ENCODE data around the gene STARD8.

Gene STARD8

GRCh38 chrX:68672581-68673318, 25.3 kb downstream of the STARD8 start:
- no peak for DNase-seq (ENCODE audit: low read depth)
- H3K4me3 ChIP-seq (ENCODE audit: low read depth, low read length), result no peak overlapping the region
- no peak for TF ChIP-seq CTCF (IDR thresholded peaks at IDR 0.05; ENCODE audit: low read depth, low read length, missing control alignments)

- no peak for TF ChIP-seq CTCF (IDR thresholded peaks at IDR 0.05; ENCODE audit: low read depth, low read length, missing control alignments)
- DNase-seq (ENCODE audit: low read depth), result no peak
- H3K4me3 ChIP-seq (ENCODE audit: low read depth, low read length), result no peak overlapping the region
These were observed 28.1 kb downstream of the STARD8 start for GRCh38 chrX:68675571-68675970.

- no peak for TF ChIP-seq CTCF (IDR thresholded peaks at IDR 0.05; ENCODE audit: low read depth, low read length, missing control alignments)
- no peak overlapping the region for H3K4me3 ChIP-seq (ENCODE audit: low read depth, low read length)
- no peak for DNase-seq (ENCODE audit: low read depth)
These were observed 28.9 kb downstream of the STARD8 start for GRCh38 chrX:68676335-68676734.

- TF ChIP-seq CTCF (IDR thresholded peaks at IDR 0.05; ENCODE audit: low read depth, low read length, missing control alignments), result no peak
- no peak overlapping the region for H3K4me3 ChIP-seq (ENCODE audit: low read depth, low read length)
- DNase-seq (ENCODE audit: low read depth), result no peak
These were observed 30.5 kb downstream of the STARD8 start for GRCh38 chrX:68677998-68678397.

- no peak overlapping the region for H3K4me3 ChIP-seq (ENCODE audit: low read depth, low read length)
- no peak for DNase-seq (ENCODE audit: low read depth)
- TF ChIP-seq CTCF (IDR thresholded peaks at IDR 0.05; ENCODE audit: low read depth, low read length, missing control alignments), result no peak
These were observed 34.0 kb downstream of the STARD8 start for GRCh38 chrX:68681443-68681941.

GRCh38 chrX:68682790-68683189, 35.3 kb downstream of the STARD8 start:
- H3K4me3 ChIP-seq (ENCODE audit: low read depth, low read length), result no peak overlapping the region
- no peak for DNase-seq (ENCODE audit: low read depth)
- TF ChIP-seq CTCF (IDR thresholded peaks at IDR 0.05; ENCODE audit: low read depth, low read length, missing control alignments), result no peak

- no peak for TF ChIP-seq CTCF (IDR thresholded peaks at IDR 0.05; ENCODE audit: low read depth, low read length, missing control alignments)
- DNase-seq (ENCODE audit: low read depth), result no peak
- no peak overlapping the region for H3K4me3 ChIP-seq (ENCODE audit: low read depth, low read length)
These were observed 36.1 kb downstream of the STARD8 start for GRCh38 chrX:68683580-68683979.

Data from GM12864 (cell line).